ENCODE measurements around the gene TSHZ2.

The TSHZ2 gene

DNA sequence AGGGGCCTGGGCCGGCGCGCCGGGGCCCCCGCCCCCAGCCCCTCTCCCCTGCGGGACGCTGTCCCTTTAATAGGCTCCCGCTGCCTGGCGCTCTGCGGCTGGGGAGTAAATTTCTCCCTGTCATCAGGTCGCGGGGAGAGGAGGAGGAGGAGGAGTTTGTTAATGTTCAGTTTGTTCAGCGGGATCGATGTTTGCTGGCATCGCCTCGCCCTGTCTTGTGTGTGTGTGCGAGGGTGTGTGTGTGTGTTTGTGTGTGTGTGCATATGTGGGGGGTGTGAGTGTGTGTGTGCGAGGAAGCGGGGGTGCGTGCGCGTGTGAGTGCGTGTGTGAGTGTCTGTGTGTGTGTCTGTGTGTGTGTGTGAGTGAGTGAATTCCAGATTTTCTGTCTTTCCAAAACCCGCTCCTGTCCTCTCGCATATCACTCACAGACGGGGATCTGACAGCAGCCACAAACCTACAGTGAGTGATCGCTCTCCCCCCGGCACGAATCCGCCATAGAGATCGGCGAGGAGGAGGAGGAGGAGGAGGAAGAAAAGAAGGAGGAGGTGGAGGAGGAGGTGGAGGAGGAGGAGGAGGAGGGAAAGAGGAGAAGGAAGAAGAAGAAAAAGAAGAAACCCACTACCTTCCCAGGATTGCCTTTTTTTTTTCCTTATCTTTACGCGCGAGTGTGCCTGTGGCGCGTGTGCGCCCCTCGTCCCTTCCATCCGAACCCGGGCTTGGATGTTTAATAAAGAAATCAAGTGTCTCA is at the start of gene TSHZ2:
TSS of gene TSHZ2 (plus strand) at position 169 of the 748 bp plus-strand sequence. CDS start 936 bp downstream, outside the sequence.
- DNase-seq (ENCODE audit: low read depth) = peak; percentile 56

- DNase-seq (ENCODE audit: low read depth) = no peak
Measured at GRCh38 chr20:52922436-52922835, 49.7 kb upstream of the TSHZ2 start.

- peak; percentile 100 for DNase-seq (ENCODE audit: low read depth)
Measured at GRCh38 chr20:52923123-52923937, 48.8 kb upstream of the TSHZ2 start.

GRCh38 chr20:52924411-52925271 is 47.5 kb upstream of the TSHZ2 start:
- DNase-seq (ENCODE audit: low read depth) = peak; percentile 42

GRCh38 chr20:52926505-52926904 is 45.7 kb upstream of the TSHZ2 start:
- DNase-seq (ENCODE audit: low read depth) = no peak

GRCh38 chr20:52933867-52934266 is 38.3 kb upstream of the TSHZ2 start:
- no peak for DNase-seq (ENCODE audit: low read depth)

GRCh38 chr20:52936351-52937340 is 35.5 kb upstream of the TSHZ2 start:
- DNase-seq (ENCODE audit: low read depth) = no peak

DNA sequence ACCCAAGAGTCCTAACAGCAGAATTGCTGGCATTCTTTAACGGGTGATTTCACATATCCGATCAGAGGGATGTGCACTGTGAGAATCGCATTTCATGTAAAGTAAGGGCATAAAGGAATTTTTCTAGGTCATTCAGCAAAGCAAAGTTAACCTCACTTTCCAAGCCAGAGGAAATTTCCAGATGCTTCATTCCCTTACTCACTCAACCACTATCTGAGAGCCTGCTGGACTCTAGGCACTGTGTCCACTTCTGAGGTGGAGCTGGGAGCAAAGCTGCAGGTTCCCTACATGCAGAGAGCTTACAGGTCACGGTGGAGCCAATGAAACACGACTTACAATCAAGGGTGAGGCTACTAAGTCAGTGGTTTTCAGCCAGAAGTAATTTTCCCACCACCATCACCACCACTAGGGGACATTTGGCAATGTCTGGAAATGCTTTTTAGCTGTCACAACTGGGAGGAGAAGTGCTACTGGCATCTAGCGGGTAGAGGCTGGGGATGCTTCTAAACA is 34.5 kb upstream of the TSHZ2 start:
- no peak for DNase-seq (ENCODE audit: low read depth)

DNA sequence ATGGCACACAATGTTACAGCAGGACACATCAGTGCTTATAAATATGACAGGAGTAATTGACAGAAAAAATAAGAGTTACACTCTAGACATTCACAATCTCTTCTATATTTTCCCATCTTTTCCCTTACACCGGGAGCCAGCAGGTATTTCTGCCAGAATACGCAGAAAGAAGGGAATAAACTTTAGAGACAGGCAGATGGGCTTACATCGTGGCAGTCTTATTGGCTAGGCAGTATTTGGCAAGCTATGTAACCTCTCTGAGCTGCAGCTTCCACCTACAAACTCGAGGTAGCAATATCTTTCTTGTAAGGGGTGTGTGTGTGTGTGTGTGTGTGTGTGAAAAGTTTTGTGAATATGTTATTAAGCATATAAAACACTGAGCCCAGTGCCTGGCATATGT is 33.0 kb upstream of the TSHZ2 start:
- no peak for DNase-seq (ENCODE audit: low read depth)

DNA sequence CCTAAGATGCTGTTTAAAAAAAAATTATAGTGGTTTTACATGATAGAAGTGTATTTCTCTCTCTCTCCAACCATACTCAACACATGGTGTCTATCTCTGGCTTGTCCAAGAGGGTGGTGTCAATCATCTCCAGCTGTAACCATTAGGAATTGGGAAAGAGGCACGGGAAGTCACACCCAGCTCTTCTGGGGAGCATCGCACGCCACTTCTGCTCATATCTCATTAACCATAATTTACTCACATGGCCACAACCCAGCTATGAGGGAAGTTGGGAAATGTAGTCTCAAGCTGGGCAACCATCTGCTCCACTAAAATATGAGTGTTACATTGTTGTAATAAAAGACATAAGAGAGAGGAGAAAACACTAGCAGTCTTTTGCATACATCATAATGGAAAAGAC is 30.4 kb upstream of the TSHZ2 start:
- DNase-seq (ENCODE audit: low read depth) = no peak

DNA sequence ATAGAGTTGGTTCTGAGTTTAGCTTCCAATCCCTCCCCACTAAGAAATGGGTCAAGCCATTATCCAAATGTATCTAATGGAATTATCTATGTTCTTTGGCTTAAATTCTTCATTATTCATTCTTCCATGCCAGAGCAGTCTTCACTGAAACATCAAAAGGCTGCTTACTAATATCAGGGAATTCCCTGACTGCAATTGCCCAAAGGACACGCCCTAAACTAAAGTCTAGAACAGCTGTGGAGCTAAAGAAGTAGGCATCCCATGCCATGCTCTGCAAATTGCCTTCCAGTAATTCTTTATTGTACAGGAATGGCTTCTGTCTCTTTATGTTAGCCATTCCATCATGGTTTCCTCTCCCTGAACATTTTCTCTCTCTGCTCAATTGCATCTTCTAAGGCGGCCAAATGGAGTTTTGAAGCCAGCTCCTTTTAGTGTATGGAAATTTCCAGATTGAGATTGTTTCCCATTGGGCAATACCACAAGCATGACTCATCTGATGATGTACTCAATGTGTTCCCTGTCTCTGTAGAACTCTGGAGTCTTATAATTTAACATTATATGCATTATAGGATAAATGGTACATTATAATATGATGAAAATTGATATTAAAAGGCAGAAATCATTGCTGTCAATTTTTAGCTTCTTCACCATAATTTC is 28.8 kb upstream of the TSHZ2 start:
- peak; percentile 100 for DNase-seq (ENCODE audit: low read depth)

GRCh38 chr20:52945268-52945667 is 26.9 kb upstream of the TSHZ2 start:
- no peak for DNase-seq (ENCODE audit: low read depth)

DNA sequence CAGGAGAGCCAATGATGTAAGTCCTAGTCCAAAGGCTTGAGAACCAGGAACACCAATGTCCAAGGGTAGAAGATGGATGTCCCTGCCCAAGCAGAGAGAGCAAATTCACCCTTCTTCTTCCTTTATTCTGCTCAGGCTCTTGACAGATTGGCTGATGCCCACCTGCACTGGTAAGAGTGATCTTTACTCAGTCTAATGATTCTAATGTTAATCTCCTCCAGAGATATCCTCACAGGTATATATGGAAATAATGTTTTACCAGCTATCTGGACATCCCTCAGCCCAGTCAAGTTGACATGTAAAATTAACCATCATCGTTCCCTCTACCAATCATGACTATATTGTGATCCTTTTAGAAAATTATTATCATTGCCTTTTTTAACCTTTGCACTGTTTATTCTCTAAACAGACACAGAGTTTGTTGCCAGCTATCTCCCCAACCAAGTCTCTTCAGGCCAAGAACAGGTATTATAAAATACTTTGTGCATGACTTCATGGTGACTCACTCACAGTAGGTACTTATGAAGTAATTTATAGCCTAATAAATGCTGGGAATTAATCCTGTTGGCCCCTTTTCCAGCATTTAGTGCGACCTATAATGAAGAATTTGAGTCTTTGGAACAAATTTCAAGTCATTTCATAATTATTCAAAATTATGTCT is 26.2 kb upstream of the TSHZ2 start:
- DNase-seq (ENCODE audit: low read depth) = no peak

DNA sequence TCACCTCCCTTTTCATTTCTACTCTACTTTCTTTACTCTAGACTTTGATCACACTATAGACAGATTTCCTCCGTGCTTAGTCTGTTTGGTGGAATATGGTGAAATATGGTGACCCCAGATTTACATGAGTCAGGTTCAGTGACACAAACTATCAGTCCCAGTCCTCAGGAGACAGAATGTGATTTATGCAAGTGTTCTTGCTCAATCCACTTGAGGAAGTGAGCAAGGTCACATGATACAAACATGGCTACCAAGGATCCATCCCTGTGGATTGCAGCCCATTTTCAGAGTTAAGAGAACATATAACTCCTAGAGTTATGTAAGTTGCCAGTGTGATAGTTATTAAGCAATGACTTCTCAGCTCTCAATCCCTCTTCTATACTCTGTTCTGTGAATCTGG is 23.7 kb upstream of the TSHZ2 start:
- no peak for DNase-seq (ENCODE audit: low read depth)

DNA sequence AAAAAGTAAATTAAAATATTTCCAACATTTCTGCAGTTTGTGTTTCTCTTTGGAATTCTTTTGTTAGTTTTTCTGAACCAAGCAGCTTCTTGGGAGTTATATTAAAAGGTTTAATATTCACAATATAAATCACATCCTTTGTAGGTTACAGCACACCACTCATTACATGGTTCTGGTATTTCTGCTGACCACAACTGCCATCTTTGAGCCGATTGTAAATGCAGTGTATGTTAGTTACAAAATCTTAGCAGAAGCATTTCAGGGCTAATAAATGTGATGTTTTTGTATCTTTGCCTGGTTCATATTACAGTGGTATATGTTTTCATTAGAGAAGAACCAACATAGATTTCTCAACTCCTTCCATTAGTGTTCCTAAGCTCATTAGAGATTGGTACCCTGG is 19.1 kb upstream of the TSHZ2 start:
- DNase-seq (ENCODE audit: low read depth) = no peak

DNA sequence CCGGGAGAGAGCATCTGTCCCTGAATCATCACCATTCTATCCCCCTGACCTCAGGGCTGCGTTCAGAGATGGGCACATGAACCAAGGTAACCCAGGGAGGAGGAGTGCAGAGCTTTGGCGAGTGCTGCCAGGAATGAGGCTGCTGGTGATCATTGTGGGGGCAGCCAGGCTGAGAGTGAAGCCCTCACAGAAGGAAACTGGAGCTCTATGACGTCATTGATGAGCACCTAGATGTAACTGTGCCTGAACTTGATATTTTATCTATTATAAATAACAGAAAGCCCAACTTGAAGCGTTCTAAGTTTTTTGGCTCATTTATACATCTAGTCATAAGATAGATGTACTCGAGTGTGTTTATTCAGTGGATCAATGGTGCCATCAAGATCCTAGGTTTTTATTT is 17.3 kb upstream of the TSHZ2 start:
- DNase-seq (ENCODE audit: low read depth) = no peak

GRCh38 chr20:52958211-52958610 is 13.9 kb upstream of the TSHZ2 start:
- no peak for DNase-seq (ENCODE audit: low read depth)

- DNase-seq (ENCODE audit: low read depth) = no peak
Measured at GRCh38 chr20:52959125-52959524, 13.0 kb upstream of the TSHZ2 start.

DNA sequence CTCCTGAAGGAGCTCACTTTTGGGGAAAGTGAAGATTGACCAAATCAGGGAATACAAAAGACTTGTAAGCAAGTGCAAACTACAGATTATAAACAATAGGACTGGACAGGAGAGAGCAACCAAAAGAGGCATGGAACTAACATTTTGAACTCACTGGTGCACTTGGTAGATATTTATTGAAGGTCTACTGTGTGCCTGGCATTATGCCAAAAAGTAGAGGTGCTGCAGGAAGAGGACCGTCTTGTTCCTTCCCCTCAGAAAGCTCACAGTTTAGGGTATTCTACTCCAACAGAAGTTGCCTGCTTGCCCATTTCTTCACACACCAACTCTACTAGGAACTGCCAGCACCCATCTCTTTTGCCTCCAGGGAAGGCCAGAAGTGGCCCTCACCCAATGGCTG is 10.0 kb upstream of the TSHZ2 start:
- no peak for DNase-seq (ENCODE audit: low read depth)

DNA sequence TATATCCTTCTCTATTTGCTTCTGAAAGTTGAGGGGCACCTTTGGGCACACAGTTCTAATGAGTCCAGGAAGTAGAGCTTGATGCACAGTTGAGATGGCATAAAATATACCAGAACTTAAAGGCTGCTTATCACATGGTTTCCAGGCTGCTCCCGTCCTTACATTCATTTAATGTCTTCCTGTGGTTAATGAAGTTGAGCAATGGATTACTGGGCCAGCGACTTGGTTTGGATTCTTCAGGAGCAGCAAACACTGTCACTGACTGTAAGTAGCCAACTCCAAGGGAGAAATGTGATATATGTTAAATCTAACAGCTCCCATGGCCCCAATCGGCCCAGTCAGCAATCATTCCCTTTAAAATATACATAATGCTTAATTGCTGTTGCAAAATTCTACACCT is 9.0 kb upstream of the TSHZ2 start:
- DNase-seq (ENCODE audit: low read depth) = no peak
